Parathyroid adenoma (tissue), 2 donors: ENCODE measurements around the gene HNRNPA1.

Source experiments
- H2AFZ ChIP-seq: fragments of 300-600 bp; sonication (generic); one replicate; pipeline ENCODE4 v1.7.0; 2017; ENCODE audit warnings: antibody characterized with exemption, mild to moderate bottlenecking
- H3K27ac ChIP-seq: fragments of 300-600 bp; sonication (generic); one replicate; pipeline ENCODE4 v1.7.0; 2017
- H3K27me3 ChIP-seq: fragments of 300-600 bp; sonication (generic); one replicate; pipeline ENCODE4 v1.7.0; 2017; ENCODE audit warnings: low read length; ENCODE audit not compliant: control insufficient read depth, insufficient read depth
- H3K36me3 ChIP-seq: fragments of 300-600 bp; sonication (generic); one replicate; pipeline ENCODE4 v1.7.0; 2017; ENCODE audit warnings: low read length; ENCODE audit not compliant: control insufficient read depth, insufficient read depth
- H3K4me1 ChIP-seq: fragments of 300-600 bp; sonication (generic); one replicate; pipeline ENCODE4 v1.7.0; 2017; ENCODE audit warnings: control low read depth
- H3K4me2 ChIP-seq: fragments of 300-600 bp; sonication (generic); one replicate; pipeline ENCODE4 v1.7.0; 2017; ENCODE audit warnings: low read length
- H3K4me3 ChIP-seq: fragments of 300-600 bp; sonication (generic); one replicate; pipeline ENCODE4 v1.7.0; 2017; ENCODE audit warnings: low read depth, low read length
- H3K79me2 ChIP-seq: fragments of 300-600 bp; sonication (generic); one replicate; pipeline ENCODE4 v1.7.0; 2017; ENCODE audit warnings: control low read depth
- H3K9ac ChIP-seq: fragments of 300-600 bp; sonication (generic); one replicate; pipeline ENCODE4 v1.7.0; 2017; ENCODE audit warnings: mild to moderate bottlenecking
- H3K9me3 ChIP-seq: fragments of 300-600 bp; sonication (generic); one replicate; pipeline ENCODE4 v1.7.0; 2017; ENCODE audit warnings: low read length; ENCODE audit not compliant: control insufficient read depth
- CTCF ChIP-seq: fragments of 300-600 bp; sonication (generic); IDR thresholded peaks from one replicate; pipeline ENCODE4 v1.7.0; 2017; ENCODE audit warnings: antibody characterized with exemption, mild to moderate bottlenecking
- donor health status: primary hyperparathyroidism.

Gene HNRNPA1

GRCh38 chr12:54240129-54240528 is 40.4 kb upstream of the HNRNPA1 start:
- H3K4me1 ChIP-seq = no peaks in the 10 kb centered on the region
- TF ChIP-seq CTCF = no peak
- H3K79me2 ChIP-seq = peaks cover 9% of the 10 kb centered on the region
- H3K27ac ChIP-seq = no peak overlapping the region
- H3K4me3 ChIP-seq = no peak overlapping the region
- no peak overlapping the region for H3K9ac ChIP-seq
- no peak overlapping the region for H2AFZ ChIP-seq
- H3K27me3 ChIP-seq = no peaks in the 10 kb centered on the region
- H3K36me3 ChIP-seq = no peaks in the 10 kb centered on the region
- H3K4me2 ChIP-seq = no peak overlapping the region
- H3K9me3 ChIP-seq = no peaks in the 10 kb centered on the region

- H3K4me3 ChIP-seq = no peak overlapping the region
- H3K27ac ChIP-seq = no peak overlapping the region
- H3K27me3 ChIP-seq = no peaks in the 10 kb centered on the region
- no peaks in the 10 kb centered on the region for H3K9me3 ChIP-seq
- no peak overlapping the region for H3K9ac ChIP-seq
- H3K36me3 ChIP-seq = no peaks in the 10 kb centered on the region
- H3K79me2 ChIP-seq = peaks cover 11% of the 10 kb centered on the region
- H2AFZ ChIP-seq = no peak overlapping the region
- no peak for TF ChIP-seq CTCF
- no peak overlapping the region for H3K4me2 ChIP-seq
- no peaks in the 10 kb centered on the region for H3K4me1 ChIP-seq
These were observed 39.4 kb upstream of the HNRNPA1 start for GRCh38 chr12:54240971-54241588.

GRCh38 chr12:54246011-54246641 is 34.4 kb upstream of the HNRNPA1 start:
- peaks cover 20% of the 10 kb centered on the region for H3K79me2 ChIP-seq
- no peaks in the 10 kb centered on the region for H3K27me3 ChIP-seq
- H3K27ac ChIP-seq = no peak overlapping the region
- H3K9ac ChIP-seq = no peak overlapping the region
- no peaks in the 10 kb centered on the region for H3K36me3 ChIP-seq
- no peak overlapping the region for H3K4me2 ChIP-seq
- H2AFZ ChIP-seq = no peak overlapping the region
- no peaks in the 10 kb centered on the region for H3K4me1 ChIP-seq
- no peak for TF ChIP-seq CTCF
- no peak overlapping the region for H3K4me3 ChIP-seq
- H3K9me3 ChIP-seq = no peaks in the 10 kb centered on the region

GRCh38 chr12:54249489-54249888 is 31.0 kb upstream of the HNRNPA1 start:
- Histone ChIP-seq H3K4me3 (no peak overlapping the region), H3K4me2 (no peak overlapping the region), H3K27ac (no peak overlapping the region), H3K27me3 (no peaks in the 10 kb centered on the region), H3K4me1 (no peaks in the 10 kb centered on the region), H3K9me3 (no peaks in the 10 kb centered on the region), H3K79me2 (peaks cover 27% of the 10 kb centered on the region), H2AFZ (no peak overlapping the region), H3K36me3 (no peaks in the 10 kb centered on the region), H3K9ac (no peak overlapping the region)
- no peak for TF ChIP-seq CTCF
